Activated CD4-positive, alpha-beta T cell treated with anti-CD3 and anti-CD28 coated beads, Interleukin-2, amount 50 U/mL, for 48 hours (primary cell): ENCODE measurements around the gene A3GALT2.

Experiments used
- DNase-seq, 2 experiments: peaks; one replicate each; pipeline ENCODE4 v3.0.0-alpha.2; 2020

Gene A3GALT2

DNA sequence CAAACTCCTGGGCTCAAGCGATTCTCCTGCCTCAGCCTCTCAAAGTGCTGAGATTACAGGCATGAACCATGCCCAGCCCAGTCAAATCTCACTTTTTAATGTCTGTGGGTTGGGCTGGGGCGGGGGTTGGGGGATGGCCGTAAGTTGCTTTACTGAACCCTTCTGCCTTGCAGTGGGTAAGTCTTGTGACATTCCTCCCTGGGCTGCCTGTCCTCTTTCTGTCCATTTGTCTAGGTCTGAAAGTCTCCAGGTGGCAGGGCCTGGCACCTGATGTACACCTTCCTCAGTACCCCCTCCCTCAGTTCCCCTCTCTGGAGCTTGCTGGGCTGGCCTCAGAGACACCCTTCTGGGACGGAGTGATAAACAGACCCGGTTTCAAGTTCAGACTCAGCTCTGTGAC is 51.3 kb downstream of the A3GALT2 start:
- DNase-seq, result no peak

DNA sequence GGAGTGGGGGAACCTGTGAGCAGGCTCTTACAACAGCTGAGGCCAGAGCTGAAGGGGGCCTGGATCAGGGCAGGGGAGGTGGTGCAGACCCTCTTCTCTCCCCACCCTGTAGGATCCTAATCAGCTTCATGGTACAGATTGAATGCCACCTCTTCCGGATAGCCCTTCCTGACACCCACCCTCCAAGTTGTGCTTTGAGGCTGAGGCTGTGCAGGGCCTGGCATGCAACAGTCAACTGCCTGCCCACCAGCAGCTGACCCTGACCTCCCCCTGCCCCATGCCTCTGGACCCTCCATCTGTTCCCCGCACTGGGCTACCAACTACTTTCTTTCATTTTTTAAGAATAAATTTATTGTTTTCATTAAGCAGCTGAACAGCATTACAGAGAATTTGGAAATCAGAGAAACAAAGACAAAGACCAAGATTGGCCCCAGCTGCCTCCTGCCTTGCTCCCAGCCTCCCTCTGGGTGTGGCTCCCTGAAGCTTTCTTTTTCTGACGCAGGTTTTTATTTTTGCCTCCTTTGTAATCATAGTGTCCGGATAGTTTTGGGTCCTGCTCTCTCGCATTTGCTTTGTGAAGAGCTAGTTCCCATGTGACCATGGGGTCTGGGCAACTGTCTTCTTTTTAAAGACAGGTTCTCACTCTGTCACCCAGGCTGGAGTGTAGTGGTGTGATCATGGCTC is 51.8 kb downstream of the A3GALT2 start:
- DNase-seq, result no peak

DNA sequence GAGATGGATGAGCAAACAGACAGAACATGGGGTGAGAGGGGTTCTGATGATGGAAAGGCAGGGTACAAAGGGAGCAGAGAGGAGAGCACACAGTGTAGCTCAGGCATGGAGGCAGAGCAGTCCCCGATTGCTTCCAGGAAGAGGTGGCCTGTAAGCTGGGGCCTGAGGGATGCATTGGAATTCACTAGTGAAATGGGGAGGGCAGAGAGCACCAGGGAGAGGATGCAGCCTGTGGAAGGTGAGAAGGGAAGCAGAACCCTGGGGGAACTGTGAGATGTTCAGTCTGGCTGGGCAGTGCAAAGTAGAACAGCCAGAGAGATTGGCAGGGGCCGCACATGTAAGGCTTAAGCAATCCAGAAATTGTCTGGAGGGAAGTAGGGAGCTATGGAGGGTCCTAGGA is 52.4 kb downstream of the A3GALT2 start:
- no peak for DNase-seq

DNA sequence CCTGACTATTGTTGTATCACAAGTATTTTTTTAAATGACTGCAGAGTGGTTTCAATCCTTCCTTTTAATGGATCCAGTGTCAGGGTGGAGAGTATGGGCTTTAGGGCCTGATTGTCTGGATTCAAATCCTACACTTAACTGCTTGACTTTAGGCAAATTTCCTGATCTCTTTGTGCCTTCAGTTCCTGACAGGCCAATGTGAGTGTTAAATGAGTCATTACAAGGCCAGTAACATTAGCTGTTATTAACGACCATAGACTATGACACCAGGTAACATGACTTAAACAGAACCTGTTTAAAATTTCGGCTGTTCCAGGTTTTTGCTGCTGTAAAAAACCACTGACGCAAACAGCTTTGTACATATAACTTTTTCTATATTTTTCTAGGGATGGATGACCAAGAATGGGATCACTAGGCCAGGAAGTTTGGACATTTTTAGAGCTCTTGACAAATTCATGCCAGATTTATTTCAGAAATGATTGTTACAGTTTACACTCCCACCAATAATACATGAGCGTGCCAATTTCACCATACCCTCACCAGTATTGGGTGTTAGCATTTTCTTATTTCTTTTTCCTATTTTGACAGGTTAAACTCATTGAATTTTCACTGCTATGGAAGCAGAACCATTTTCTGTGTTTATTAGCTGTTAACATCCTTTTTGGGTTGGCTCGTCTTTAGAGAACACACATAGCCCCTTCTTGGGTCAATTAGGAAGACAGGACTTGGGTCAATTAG is 53.3 kb downstream of the A3GALT2 start:
- DNase-seq, result no peak

DNA sequence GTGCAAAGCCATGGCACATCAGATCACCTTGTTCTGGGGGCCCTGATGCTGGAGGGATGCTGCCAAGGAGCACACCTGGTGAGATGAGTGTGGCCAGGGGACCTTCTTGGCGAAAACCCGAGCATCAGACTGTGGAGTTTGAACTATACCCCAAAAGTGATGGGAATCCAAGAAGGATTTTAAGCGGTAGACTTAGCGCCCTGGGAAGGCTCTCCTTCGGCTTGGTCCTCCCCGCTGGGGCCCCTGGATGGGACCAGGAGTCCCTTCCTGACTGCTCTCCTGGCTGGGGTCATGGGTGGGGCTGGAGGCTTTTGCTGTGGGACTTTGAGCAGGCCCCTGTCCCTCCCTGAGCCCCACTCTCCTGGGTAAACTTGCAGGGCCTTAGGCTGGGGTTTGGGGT is 54.1 kb downstream of the A3GALT2 start:
- no peak for DNase-seq

DNA sequence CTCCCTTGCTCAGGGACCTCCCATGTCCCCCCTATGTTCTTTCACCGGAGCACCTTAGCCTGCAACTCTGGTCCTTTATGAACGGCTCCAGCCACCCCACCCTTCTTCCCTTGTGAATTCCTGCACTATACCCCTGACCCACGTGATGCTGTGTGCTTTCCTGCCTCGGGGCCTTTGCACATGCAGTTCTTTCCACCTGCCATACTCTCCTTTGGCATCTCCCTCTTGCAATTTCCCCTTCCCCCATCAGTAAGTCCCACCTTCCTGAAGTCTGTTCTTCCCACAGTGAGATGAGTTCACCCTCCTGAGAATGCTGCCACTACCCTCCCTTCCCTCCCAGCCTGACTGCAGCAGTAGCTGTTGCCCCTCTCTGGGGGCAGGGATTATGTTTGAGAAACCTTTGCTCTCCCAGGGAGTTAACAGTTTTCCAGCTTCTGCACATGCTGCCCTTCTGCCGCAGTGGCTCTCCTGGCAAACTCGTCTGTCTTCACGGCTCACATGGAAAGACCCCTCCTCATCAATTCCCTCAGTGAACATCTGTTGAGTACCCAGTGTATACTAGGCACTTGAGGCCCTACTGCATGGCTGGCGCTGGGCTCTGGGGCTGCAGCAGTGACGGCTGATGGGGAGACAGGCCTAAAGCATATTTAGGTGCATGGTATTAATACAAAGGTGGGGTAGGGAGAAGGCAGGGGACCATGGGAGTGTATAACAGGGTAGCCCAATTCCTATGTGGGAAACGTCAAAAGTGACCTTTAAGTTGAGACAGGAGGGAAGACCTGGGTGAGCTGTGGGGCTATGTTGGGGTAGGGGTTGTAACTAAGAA is 54.9 kb downstream of the A3GALT2 start:
- DNase-seq, result no peak

DNA sequence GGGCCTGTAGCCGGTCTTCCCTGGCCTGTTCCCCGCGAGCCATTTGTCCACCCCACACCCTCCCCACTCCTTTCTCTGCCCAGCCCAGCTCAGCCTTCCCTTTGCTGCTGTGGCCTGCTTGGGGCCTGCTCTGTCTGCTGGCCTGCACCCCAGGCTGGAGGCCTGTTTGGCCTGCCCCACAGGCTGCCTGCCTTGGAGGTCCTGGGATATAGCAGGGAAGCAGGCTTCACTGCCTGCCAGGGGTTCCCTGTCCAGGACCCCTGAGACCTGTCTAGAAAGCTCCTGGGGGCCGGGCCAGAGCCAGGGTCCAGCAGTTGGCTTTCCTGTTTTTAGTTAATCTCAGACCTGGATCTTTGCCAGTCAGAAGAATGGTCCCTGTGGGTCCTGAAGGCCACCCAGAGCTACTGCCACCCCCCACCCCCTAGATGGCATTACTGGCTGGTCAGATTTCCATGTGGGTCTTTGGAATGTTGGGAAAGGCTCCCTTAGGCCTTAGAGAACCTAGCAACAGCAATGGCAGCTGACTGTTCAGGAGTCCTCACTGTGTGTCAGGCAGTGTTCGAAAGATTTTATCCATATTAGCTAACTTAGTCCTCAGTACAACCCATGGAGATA is 56.9 kb downstream of the A3GALT2 start:
- DNase-seq, result no peak

DNA sequence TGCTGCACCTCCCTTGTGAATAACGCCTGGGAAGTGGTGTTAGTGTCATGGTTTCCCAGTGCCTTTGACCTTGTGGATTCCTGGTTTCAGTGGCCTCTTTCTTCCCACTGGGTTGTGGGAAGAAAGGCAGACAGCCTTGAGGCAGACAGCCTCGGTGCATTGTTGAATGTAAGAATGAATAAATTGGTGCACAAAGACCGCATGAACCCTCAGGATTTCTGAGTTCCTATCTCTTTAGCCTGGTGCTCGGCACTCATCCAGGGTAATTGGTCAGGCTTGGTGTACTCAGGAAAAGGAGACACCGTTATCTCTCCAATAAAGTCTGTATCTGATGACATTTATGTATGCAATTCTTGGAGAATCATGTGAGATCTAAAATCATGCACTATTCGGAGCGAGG is 59.6 kb downstream of the A3GALT2 start:
- DNase-seq, result no peak

DNA sequence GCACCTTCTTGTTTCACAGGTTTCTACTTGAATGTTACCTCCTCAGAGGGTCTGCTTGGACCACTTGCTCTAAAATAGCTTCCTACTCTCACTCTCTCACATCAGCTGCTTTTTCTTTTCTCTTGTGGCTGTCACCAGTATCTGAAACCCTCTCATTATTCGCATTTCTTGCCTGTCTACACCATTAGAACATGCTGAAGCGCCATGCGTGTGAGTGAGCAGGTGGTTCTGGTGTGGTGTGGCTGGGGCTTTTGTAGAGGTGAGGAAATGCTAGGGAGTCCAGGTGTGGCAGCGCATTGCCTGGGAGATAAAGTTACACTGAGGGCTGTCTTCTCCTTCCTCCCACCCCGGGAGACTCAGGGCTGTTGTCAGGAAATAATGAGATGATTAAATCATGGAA is 60.5 kb downstream of the A3GALT2 start:
- no peak for DNase-seq

DNA sequence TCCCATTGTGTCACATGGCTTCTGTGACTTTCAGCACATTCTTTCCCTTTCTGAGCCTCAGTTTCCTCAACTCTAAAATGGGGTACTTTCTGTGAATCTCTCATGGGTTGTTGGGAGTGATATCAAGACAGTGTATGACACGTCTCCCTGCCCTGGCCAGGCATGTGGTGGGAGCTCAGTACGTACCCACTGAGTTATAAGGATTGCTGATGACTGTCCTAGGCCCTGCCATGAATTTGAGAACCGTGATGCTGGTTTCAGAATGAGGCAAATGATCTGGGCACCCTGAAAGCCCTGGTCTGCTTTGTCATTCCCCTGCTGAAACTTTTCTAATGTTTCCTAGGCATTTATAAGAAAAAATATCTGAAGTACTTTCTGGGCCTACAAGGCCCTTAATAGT is 61.0 kb downstream of the A3GALT2 start:
- DNase-seq, result no peak

DNA sequence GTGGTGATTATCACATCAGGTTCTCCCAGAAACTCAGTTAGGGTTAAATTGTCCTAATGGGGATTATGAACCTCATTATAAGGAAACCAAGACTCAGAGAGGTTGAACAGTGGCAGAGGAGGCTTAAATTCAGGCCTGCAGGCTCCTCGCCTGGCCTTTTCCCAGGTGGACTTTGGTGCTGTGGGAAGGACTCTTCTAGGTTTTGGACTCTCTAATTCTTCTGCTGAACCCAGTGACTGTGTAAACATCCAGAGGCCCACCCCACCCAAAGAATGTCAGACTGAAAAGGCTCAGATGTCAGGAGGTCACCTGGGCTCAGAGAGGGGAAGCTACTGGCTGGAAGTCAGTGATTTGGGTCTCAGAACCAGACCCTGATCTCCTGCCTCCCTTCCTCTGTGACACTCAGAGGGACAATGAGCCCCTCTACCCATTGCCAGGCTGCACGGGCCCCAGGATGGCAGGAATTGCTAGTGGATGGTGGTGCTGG is 62.1 kb downstream of the A3GALT2 start:
- no peak for DNase-seq

DNA sequence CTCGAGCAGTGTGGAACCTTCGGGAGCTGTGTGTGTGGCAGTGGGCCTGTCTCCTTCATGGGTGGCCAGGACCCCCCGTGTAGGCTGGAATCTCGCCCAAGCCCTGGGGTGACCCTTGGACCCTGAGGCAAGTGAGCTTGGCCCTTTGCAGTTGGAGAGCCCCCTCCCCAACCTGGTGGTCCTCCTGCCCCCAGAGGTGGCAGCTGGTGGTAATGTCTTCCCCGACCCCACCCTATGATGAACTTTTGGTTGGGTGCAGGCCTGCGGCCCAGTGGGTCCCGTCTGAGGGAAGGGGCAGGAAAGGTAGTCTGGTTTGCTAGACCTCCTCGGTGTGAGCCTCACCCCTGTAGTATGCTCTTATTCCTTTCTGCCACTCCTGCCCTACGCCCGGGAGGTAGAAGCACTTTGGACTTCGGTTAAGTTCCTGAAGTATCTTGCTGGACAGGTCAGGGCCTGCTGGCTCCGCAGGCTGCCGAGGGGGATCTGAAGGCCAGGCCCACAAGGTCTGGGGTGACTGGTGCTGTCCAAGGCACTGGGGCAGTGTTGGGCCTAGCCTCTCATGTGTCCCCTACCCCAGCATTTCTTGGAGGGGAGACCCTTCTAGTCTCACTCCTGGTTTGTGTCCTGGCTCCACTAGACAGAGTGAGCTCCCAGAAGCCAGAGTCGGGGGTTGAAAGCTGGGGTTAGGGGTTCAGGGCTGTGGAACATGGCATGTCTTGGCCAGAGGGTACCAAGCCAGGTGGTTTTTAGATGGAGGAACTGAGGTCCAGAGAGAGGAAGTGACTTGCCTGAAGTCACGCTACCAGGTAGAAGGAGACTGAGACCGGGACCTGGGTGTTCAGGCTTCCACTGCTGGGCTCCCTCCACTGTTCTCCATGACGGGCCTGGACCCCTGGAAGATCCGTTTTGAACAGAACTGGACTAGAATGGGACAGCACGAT is 62.9 kb downstream of the A3GALT2 start:
- DNase-seq, result no peak

DNA sequence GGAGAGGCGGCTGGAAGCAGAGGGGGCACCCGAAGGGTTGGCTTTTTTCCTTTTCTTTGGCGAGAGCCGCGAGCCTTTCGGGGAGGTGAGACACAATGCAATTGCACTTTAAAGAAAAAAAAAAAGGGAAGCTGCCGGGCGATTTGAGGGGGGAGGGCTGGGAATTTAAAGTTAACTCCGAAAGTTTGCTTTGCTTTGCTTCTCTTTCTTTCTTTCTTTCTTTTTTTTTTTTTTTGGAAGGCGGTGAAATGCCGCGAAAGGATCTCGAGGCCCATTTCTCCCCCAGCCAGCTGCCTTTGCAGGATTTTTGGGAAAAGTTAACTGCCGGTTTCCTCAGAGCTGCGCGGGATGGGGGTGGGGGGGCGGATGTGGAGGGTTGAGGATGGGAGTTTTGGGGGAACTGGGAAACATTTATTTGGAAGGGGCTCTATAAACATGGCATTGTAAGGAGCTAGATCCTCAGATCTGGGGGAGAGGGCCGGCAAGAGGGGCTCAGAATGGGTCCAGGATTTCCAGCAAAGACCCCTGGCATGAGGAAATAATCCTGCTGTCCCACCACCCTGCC is 63.6 kb downstream of the A3GALT2 start:
- DNase-seq, result no peak
